Upper lobe of right lung (tissue), 1 donor: Measurements from ENCODE around the gene ZNF655. TPM values are rescaled to one million over a fixed set of nuclear protein-coding genes. Genes with fewer than 3 reads are reported as not detected.
"Not testable (repeated sequence)": the region's sequence is repeated elsewhere in the genome, so short reads cannot be mapped to it uniquely, and the experiment has no call there.

Source experiments
- ATAC-seq: fragments of 200-7000 bp; cut with Tn5 transposase; one replicate; pipeline ENCODE4 v1.9.1; 2020; ENCODE audit warnings: mild to moderate bottlenecking, moderate library complexity
- DNase-seq: peaks from one replicate; pipeline ENCODE4 v3.0.0-alpha.2; 2020
- H3K27ac ChIP-seq: fragments of 200-600 bp; one replicate; pipeline ENCODE4 v1.8.0; 2022
- H3K27me3 ChIP-seq: fragments of 200-600 bp; one replicate; pipeline ENCODE4 v1.8.0; 2022; ENCODE audit warnings: mild to moderate bottlenecking
- H3K36me3 ChIP-seq: fragments of 200-600 bp; one replicate; pipeline ENCODE4 v1.8.0; 2022
- H3K4me1 ChIP-seq: fragments of 200-600 bp; one replicate; pipeline ENCODE4 v1.8.0; 2022
- H3K4me3 ChIP-seq: fragments of 200-600 bp; one replicate; pipeline ENCODE4 v1.8.0; 2022; ENCODE audit warnings: mild to moderate bottlenecking
- H3K9me3 ChIP-seq: fragments of 200-600 bp; one replicate; pipeline ENCODE4 v1.8.0; 2022
- CTCF ChIP-seq: fragments of 200-600 bp; IDR thresholded peaks from one replicate; pipeline ENCODE4 v1.8.0; 2022; ENCODE audit warnings: antibody characterized with exemption
- intact Hi-C: fragments of 100-400 bp; cut with DNase I; formaldehyde crosslinking; loops from one replicate; pipeline ENCODE4 v1.11.0; 2022
- total RNA-seq: library from RNA; stranded (reverse); fragmentation: NEBNext Ultra II Directional; extraction: Animal tissue kit (Norgen Biotek cat#: 25700); gene quantifications from one replicate; pipeline ENCODE4 v1.2.1, GENCODE V29; 2021
- donor health status: DM: no; HTN: yes; CAD: no; lungs with severe emphysema.

ZNF655 gene
- total RNA-seq, 1 donor from 2014 or later = 63.1 TPM

GRCh38 chr7:99535667-99536066 is 22.8 kb upstream of the ZNF655 start:
- intact Hi-C loops = no loop called here
- H3K27me3 ChIP-seq = no peaks in the 10 kb centered on the region
- ATAC-seq = no peak
- no peak for TF ChIP-seq CTCF
- H3K36me3 ChIP-seq = peaks cover 9% of the 10 kb centered on the region
- no peaks in the 10 kb centered on the region for H3K4me1 ChIP-seq
- H3K27ac ChIP-seq = no peak overlapping the region
- peaks cover 26% of the 10 kb centered on the region for H3K9me3 ChIP-seq
- DNase-seq = no peak
- H3K4me3 ChIP-seq = no peak overlapping the region

GRCh38 chr7:99539213-99539811 is 19.1 kb upstream of the ZNF655 start:
- ATAC-seq = no peak
- no peak for TF ChIP-seq CTCF
- no peak overlapping the region for H3K27ac ChIP-seq
- intact Hi-C loops = no loop called here
- H3K9me3 ChIP-seq = peaks cover 18% of the 10 kb centered on the region
- DNase-seq = no peak
- H3K4me1 ChIP-seq = no peaks in the 10 kb centered on the region
- H3K27me3 ChIP-seq = no peaks in the 10 kb centered on the region
- H3K36me3 ChIP-seq = no peaks in the 10 kb centered on the region
- no peak overlapping the region for H3K4me3 ChIP-seq

- Histone ChIP-seq H3K27me3 (no peaks in the 10 kb centered on the region), H3K36me3 (no peaks in the 10 kb centered on the region), H3K9me3 (peaks cover 18% of the 10 kb centered on the region), H3K4me3 (no peak overlapping the region), H3K27ac (no peak overlapping the region), H3K4me1 (no peaks in the 10 kb centered on the region)
- DNase-seq (no peak), ATAC-seq (no peak)
- TF ChIP-seq CTCF = no peak
- intact Hi-C loops = no loop called here
Measured at GRCh38 chr7:99540542-99540941, 17.9 kb upstream of the ZNF655 start.

GRCh38 chr7:99541212-99541611 is 17.2 kb upstream of the ZNF655 start:
- no peaks in the 10 kb centered on the region for H3K27me3 ChIP-seq
- intact Hi-C loops = no loop called here

GRCh38 chr7:99543081-99543671 is 15.3 kb upstream of the ZNF655 start:
- Histone ChIP-seq H3K27ac (no peak overlapping the region), H3K4me3 (no peak overlapping the region), H3K9me3 (peaks cover 18% of the 10 kb centered on the region), H3K4me1 (no peaks in the 10 kb centered on the region), H3K36me3 (peaks cover 5% of the 10 kb centered on the region), H3K27me3 (no peaks in the 10 kb centered on the region)
- ATAC-seq (no peak), DNase-seq (no peak)
- TF ChIP-seq CTCF = no peak
- intact Hi-C loops = no loop called here

More at GRCh38 chr7:99541212-99541611, 17.2 kb upstream of the ZNF655 start:
- H3K4me1 ChIP-seq = no peaks in the 10 kb centered on the region
- DNase-seq (no peak), ATAC-seq (no peak)
- no peaks in the 10 kb centered on the region for H3K36me3 ChIP-seq
- TF ChIP-seq CTCF = no peak
- H3K27ac ChIP-seq = no peak overlapping the region
- no peak overlapping the region for H3K4me3 ChIP-seq
- H3K9me3 ChIP-seq = peaks cover 18% of the 10 kb centered on the region

- no peak overlapping the region for H3K27ac ChIP-seq
- no peak for DNase-seq
- no peaks in the 10 kb centered on the region for H3K27me3 ChIP-seq
- H3K9me3 ChIP-seq = peaks cover 18% of the 10 kb centered on the region
- H3K36me3 ChIP-seq = peaks cover 5% of the 10 kb centered on the region
- no peaks in the 10 kb centered on the region for H3K4me1 ChIP-seq
- no peak overlapping the region for H3K4me3 ChIP-seq
- no peak for TF ChIP-seq CTCF
- intact Hi-C loops = no loop called here
- no peak for ATAC-seq
Measured at GRCh38 chr7:99543916-99544315, 14.5 kb upstream of the ZNF655 start.

- H3K36me3 ChIP-seq, DNase-seq, H3K4me3 ChIP-seq, intact Hi-C loops, H3K27me3 ChIP-seq, H3K27ac ChIP-seq, H3K4me1 ChIP-seq, ATAC-seq: not testable (repeated sequence)
- H3K9me3 ChIP-seq = peaks cover 16% of the 10 kb centered on the region
Measured at GRCh38 chr7:99545308-99545707, 13.1 kb upstream of the ZNF655 start.

GRCh38 chr7:99549545-99549944 is 8.9 kb upstream of the ZNF655 start:
- H3K4me3 ChIP-seq, H3K9me3 ChIP-seq, intact Hi-C loops, DNase-seq, H3K36me3 ChIP-seq, H3K27ac ChIP-seq, H3K27me3 ChIP-seq, ATAC-seq: not testable (repeated sequence)
- H3K4me1 ChIP-seq = peaks cover 10% of the 10 kb centered on the region
